Body of pancreas (tissue), 4 donors: ENCODE data around the gene ZNF507.

Source experiments
- POLR2A ChIP-seq, 3 donors: fragments of 450-650 bp; IDR thresholded peaks; one replicate each; pipeline ENCODE4 v1.6.1; 2016; ENCODE audit warnings: antibody characterized with exemption in 3 of 3, mild to moderate bottlenecking in 2 of 3
- TF ChIP-seq, protein P1 (sequence below), 7 experiments: fragments of 450-650 bp in 4 of 7; fragments of 200-600 bp in 3 of 7; sonication (generic) in 3 of 7; IDR thresholded peaks; one replicate each; pipeline ENCODE4 v1.5.1; 2016 to 2019; ENCODE audit warnings: antibody characterized with exemption in 7 of 7

DNA sequence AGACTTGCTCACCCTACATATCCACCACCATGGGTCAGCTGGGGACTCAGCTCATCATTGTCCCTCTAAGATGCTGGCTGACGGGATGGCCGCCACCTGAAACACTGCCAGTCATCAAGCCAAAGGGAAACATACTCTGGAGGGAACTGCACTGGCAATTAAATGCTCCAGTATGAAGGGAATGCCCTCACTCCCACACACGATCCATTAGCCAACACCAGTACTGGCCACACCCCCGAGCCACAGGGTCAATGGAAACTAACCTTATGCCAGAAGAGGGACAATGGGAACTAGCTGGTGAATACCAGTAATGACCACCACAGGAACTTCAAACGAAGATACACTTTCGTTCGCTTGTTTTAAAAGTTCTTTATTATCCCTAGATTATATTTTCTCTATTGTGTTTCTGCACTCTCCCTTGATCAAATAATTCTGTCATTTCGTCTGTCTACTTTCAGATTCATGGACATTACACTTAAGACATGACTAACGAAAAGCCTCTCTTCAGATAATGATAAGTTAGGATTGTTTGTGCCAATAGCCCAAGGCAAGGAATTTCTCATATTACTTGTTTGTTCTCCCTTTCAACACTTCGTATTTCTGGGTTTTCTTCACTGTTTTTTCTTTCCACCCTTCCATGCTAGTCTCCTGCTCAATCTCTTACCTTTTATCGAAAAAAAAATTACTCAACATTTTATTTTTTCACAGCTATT lies 1.7 kb upstream of the ZNF507 start:
- TF ChIP-seq, protein P1, sequence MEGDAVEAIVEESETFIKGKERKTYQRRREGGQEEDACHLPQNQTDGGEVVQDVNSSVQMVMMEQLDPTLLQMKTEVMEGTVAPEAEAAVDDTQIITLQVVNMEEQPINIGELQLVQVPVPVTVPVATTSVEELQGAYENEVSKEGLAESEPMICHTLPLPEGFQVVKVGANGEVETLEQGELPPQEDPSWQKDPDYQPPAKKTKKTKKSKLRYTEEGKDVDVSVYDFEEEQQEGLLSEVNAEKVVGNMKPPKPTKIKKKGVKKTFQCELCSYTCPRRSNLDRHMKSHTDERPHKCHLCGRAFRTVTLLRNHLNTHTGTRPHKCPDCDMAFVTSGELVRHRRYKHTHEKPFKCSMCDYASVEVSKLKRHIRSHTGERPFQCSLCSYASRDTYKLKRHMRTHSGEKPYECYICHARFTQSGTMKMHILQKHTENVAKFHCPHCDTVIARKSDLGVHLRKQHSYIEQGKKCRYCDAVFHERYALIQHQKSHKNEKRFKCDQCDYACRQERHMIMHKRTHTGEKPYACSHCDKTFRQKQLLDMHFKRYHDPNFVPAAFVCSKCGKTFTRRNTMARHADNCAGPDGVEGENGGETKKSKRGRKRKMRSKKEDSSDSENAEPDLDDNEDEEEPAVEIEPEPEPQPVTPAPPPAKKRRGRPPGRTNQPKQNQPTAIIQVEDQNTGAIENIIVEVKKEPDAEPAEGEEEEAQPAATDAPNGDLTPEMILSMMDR (IDR thresholded peaks at IDR 0.05): no peak
- TF ChIP-seq POLR2A (IDR thresholded peaks at IDR 0.05): no peak
